Erythroblast (primary cell): ENCODE results near the gene SLC30A7.

Experiments
- DNase-seq, 2 experiments: peaks; one replicate each; lab custom pipeline; 2025; lab: John Stamatoyannopoulos, UW
- GATA1 ChIP-seq: IDR thresholded peaks from 2 replicates; pipeline ENCODE4 v1.6.1; 2011; ENCODE audit warnings: low read depth, mild to moderate bottlenecking, control low read depth, low read length, moderate library complexity
- POLR2A ChIP-seq: IDR thresholded peaks from 2 replicates; pipeline ENCODE4 v1.6.1; 2011; ENCODE audit warnings: mild to moderate bottlenecking, low read length

The SLC30A7 gene

DNA sequence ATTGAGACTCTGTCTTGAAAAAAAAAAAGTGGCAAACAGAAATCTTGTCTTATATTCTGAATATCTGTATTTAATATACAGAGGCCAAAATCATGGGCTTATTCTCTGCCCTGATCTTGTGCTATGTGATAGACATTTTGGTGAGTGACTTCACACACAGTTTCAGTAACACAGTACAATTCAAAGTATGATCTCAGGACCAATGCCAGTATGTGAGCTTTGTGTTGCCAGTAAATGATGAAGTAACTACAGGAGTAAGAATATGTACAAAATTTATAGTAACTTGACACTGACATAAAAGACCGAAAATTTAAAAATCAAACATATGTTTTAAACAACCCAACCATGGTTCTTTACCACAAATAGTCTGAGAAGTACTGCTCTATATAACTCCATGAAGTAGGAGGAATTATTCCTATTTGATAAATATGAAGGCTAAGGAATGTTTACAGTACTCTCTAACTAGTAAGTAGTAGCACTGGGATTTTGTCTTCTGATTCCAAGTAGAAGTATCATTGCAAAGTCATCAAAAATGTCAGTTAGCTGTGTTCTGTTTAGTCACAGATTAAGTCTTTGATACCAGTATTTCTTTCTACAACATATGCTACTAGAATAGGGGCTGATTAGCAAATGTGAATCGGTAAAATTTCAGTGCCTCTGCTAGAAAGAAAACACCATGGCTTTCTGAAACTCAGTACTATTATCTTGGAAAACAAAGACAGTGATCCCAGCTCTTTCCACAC, 104.4 kb downstream of the SLC30A7 start:
- no peak for TF ChIP-seq POLR2A
- no peak for TF ChIP-seq GATA1

DNA sequence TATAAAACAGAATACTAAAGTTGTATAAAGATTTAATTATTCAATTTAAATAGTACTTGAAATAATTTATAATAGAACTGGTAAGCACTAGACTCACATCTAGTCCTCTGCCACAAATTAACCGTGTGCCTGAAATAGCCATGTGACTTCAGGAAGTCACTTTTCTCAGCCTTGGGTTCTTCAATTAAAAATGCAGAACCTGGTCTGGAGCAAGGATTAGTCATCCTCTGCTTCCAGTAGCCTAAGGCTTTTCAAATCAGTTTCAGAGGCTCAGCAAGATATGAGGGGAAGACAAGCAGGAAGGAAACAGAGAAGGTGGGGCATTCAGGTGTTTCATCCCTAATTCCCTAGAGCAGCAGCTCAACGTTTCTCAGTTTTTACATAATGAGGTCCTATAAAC, 106.7 kb downstream of the SLC30A7 start:
- DNase-seq, result no peak
- TF ChIP-seq POLR2A (no peak), GATA1 (no peak)

More for the DNA sequence above, 104.4 kb downstream of the SLC30A7 start:
- DNase-seq, result peak; percentile 62 to 70

DNA sequence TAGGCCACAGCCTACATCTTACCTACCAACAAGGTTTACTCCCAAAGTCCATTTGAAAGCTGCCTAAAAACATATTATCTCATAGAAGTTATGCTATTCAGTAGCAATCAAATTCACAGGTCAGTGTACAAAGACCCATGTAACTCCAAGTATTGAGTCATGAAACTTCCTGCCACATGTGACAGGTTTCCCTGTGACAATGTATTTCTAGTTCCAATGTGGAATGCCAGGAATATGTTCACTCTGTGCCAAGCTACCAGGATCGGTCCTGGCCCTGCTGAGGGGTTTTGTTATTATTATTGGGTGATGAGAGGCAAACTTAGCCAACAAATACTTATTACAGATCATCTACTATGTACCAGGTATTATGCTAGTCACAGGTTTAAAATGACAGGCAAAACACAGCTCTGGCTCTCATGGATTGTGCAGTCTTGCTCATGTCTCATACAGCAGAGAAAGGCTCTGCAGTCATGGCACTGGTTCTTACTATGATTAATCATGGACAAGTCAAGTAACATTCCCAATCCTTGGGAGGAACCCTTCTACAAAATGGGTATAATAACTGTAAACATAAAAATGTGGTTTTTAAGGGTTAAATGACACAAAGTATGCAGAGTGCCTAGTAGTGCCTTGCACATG, 107.2 kb downstream of the SLC30A7 start:
- no peak for DNase-seq
- no peak for TF ChIP-seq POLR2A

DNA sequence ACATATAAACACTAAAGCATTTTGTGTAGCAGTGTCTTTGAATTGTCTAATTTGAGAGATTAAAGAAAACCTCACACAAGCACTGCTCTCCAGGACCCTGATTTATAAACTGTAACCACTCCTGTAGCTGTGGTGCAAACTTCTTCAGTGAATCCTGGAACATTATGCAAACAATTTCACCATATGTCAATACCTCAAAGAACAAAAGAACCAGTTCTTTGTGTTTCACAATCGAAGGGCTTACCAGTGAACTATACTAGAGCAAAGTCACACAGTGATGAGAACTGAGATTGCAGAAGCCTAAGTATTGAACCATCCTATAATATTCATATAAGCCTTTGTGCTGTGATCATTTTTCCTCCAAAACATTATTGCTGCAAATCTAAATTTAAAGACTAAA, 108.2 kb downstream of the SLC30A7 start:
- DNase-seq, result no peak
- TF ChIP-seq GATA1 (no peak), POLR2A (no peak)

DNA sequence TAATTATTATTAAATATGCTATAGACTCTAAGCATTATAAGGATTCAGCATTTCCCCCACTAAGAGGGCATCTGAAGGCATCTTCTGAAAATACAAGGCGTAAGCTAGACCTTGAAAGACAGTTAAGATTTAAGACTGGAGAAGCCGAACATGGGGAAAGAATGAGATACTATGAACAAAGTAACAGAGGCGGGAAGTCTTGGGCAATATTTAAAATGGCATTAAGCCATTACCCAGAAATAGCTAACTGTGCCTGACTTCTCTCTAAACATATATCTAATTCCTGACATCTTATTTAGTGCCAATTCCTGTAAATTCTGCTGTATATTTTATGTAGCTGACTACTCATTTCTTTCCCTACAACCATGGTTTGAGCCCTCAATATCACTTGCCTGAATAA, 108.8 kb downstream of the SLC30A7 start:
- TF ChIP-seq POLR2A, result no peak
- TF ChIP-seq GATA1, result no peak
- DNase-seq, result no peak

DNA sequence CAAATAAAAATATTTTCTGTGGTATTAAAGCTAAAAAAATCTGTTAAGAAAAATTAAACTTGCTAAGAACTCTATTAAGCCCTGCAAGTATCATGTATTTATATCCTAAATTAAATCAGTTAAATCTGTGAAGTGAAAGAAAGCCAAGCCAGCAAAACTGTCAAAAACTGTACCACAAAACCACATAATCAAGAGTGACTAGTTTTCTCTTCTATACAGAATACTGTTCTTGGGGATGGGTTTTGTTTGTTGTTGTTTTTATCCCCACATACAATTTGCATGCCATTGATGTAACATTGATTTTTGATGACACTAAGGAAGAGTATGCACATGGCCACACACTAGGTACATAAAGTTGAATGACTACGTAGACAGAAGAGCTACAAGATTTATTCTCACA, 109.3 kb downstream of the SLC30A7 start:
- TF ChIP-seq POLR2A (no peak), GATA1 (no peak)
- no peak for DNase-seq

DNA sequence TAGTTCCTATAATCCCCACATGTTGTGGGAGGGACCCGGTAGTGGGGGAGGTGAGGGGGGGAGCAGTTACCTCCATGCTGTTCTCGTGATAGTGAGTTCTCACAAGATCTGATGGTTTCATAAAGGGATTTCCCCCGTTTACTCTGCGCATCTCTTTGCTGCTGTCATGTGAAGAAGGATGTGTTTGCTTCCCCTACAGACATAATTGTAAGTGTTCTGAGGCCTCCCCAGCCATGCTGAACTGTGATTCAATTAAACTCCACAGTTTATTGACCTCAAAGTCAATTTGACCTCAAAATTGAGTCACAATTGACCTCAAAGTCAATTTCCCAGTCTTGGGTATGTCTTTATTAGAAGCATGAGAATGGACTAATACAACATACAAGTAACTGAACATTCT, 110.0 kb downstream of the SLC30A7 start:
- DNase-seq, result no peak
- TF ChIP-seq GATA1 (no peak), POLR2A (no peak)

DNA sequence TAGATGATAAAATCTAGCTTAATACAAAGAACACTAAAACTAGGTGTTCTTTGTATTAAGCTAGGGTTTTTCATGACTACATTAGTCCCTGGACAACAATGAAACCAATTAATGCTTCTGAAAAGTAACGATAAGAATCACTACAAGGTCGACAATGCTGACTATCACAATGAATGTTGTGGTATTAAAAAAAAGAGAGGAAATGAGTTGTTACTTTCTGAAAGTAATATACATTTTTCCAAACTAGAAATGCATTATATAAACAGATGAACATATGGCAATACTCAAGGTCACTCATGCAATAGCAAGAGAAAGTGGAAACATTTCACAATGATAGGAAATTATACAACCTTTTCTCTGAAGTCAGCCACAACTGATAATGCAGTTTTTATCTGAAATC, 110.7 kb downstream of the SLC30A7 start:
- no peak for DNase-seq
- no peak for TF ChIP-seq GATA1
- no peak for TF ChIP-seq POLR2A

DNA sequence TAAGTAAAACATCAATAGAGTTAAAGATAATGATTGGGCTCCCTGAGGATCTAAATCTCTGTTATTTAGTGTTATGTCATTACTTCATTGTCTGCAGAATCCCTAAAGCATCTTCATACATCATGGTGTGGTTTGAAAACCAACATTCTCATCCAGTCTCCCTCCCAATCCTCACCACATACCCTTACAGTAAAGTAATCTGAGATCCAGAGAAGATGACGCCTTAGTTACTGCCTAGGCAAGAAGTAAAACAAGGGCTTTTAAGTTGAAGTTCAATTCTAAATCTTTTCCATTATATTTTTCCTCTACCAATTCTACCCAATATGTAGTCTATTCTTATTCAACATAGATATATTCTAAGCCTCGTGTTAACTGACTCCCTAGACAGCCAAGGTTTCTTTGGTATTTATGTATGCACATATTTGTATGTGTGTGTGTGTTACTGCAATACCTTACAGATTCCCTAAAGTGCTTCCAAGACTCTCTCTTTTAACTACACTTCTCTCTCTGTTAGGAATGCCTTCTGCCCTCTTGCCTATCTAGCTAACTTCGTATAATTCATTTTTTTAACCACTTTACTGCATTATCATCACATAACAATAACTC, 112.4 kb downstream of the SLC30A7 start:
- no peak for TF ChIP-seq GATA1
- no peak for TF ChIP-seq POLR2A
- DNase-seq, result no peak

DNA sequence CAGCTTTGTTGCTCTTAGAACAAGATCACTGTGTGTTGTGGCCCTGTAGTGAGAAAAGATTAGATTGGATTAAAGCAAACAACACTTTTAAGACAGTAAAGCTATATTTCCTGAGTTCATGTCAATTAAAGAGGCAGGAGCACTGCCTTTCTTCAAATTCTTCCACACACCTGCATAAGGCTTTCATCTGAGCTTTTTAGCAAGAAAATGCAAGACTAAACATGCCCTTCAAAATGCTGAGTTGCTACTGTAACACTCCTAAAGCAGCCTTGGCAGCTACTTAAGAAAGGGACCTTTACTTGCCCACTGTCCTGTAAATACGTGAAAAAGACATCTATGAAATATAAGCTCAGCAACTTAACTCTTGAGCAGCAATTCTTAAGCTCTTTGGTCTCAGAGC, 117.9 kb downstream of the SLC30A7 start:
- no peak for TF ChIP-seq POLR2A
- TF ChIP-seq GATA1, result no peak

DNA sequence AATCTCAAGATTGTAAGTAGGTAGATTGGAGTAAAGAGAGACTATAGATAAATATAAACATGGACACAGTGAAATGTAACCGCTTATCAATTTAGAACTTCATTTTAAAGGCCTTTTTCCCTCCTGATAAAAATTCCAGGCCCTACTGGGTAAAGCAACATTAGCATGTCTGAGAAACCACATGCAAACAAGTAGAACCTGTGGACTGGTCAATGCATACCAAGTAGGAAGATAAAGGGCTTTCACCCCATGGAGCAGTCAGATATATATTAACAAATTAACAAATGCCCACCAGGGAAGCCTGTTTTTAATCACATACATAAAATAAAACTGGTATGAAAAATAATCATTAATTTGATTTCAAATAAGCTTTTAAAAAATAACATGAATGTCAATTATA, 121.6 kb downstream of the SLC30A7 start:
- DNase-seq, result no peak
- no peak for TF ChIP-seq POLR2A
- no peak for TF ChIP-seq GATA1

More for the DNA sequence above, 117.9 kb downstream of the SLC30A7 start:
- DNase-seq, result no peak

DNA sequence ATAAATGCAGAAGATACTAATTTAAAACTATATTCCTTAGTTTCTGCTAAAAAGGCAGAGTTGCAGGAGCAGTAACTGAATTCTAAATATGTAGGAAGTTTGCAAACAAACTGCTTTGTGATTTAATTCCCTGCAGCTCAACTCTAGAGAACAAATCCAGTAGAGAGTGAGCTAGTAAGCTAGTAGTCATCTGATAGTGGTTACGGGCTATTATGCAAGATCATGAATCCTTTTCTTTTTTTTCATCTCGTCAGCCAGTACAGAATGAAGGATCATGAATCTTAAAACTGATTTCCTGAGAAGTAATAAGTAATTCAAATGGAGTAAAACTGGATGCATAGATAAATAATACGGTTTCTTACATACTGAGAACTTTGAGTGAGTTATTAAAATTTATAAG, 126.4 kb downstream of the SLC30A7 start:
- TF ChIP-seq GATA1, result no peak
- no peak for TF ChIP-seq POLR2A
- peak in 1 of 2 experiments; percentile 3 for DNase-seq

DNA sequence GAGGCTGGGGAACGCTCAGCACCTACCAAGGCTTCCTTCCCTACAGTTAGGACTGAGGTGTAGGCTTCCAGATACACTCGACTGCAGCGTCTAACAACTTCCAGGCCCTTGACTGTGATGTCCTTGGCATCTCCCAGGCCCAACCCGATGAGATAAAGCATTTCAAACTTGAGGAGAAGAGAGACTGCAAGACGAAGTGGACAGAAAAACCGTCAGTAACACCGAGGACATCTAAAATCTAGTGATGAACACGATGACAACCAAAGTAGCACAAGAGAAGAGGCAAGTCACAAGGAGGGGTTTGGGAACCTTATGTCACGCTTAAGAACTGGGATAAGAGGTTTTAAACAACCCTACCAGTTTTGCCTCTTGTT, 129.4 kb downstream of the SLC30A7 start:
- no peak for DNase-seq
- no peak for TF ChIP-seq GATA1
- TF ChIP-seq POLR2A, result no peak
